ENCODE data around the gene NPC1L1.

DNA sequence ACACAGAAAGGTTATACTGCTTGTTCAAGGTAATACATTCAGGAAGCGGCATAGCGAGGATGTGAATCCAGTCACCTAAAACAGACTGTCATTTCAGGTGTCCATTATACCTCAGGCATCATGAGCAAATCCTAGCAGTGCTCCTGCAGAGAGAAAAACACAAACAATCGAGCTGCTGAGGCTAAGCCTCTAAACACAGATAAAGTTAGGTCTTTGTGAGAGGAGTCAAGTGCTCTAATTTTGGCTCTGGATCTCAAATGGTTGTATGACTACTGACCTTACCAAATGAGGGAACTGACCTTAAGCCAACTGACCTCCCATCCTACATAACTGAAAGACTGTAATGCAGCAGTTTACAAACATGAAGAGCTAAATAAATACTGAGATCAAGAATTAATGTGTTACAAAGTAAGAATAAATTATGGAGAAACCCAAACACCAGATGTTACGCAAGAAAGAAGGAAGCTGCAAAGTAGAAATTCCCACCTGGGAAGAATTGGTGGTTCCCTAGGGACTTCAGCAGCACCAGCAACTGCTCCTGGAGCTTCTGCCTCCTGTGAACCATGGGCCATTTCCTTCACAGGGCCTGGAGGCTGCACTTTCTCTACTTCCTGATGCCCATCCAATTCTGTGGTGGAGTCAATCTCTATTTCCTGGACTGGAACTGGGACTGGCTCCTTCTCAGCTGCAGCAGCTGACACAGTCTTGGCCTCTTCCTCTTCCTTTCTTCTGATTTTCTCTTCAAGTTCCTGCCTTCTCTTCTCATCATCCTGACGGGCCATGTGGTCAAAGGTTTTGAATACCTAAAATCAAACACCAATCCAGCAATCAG, 56.4 kb downstream of the NPC1L1 start:
- TF ChIP-seq, protein P1, sequence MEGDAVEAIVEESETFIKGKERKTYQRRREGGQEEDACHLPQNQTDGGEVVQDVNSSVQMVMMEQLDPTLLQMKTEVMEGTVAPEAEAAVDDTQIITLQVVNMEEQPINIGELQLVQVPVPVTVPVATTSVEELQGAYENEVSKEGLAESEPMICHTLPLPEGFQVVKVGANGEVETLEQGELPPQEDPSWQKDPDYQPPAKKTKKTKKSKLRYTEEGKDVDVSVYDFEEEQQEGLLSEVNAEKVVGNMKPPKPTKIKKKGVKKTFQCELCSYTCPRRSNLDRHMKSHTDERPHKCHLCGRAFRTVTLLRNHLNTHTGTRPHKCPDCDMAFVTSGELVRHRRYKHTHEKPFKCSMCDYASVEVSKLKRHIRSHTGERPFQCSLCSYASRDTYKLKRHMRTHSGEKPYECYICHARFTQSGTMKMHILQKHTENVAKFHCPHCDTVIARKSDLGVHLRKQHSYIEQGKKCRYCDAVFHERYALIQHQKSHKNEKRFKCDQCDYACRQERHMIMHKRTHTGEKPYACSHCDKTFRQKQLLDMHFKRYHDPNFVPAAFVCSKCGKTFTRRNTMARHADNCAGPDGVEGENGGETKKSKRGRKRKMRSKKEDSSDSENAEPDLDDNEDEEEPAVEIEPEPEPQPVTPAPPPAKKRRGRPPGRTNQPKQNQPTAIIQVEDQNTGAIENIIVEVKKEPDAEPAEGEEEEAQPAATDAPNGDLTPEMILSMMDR (IDR thresholded peaks at IDR 0.05; ENCODE audit: low read depth, low read length), result no peak
- TF ChIP-seq POLR2A (IDR thresholded peaks at IDR 0.05; ENCODE audit: extremely low read depth, insufficient read length), result no peak
- TF ChIP-seq, protein P2, sequence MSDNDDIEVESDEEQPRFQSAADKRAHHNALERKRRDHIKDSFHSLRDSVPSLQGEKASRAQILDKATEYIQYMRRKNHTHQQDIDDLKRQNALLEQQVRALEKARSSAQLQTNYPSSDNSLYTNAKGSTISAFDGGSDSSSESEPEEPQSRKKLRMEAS (IDR thresholded peaks at IDR 0.05; ENCODE audit: low read depth, low read length), result no peak
- TF ChIP-seq MYC (IDR thresholded peaks at IDR 0.05; ENCODE audit: low read depth, low read length), result no peak
